Spinal cord (tissue), 10 donors: ENCODE measurements around the gene AKAP17A. TPM values are rescaled to one million over a fixed set of nuclear protein-coding genes. Genes with fewer than 3 reads are reported as not detected.

ENCODE experiments used
- DNase-seq, 6 donors: peaks; one replicate each; pipeline versions ENCODE4 v3.0.0 to v3.0.0-alpha.2; 2013 to 2015; ENCODE audit warnings: low spot score in 6 of 6, low read depth in 4 of 6
- H3K27ac ChIP-seq: one replicate; pipeline ENCODE4 v1.5.1; 2013; ENCODE audit warnings: low read depth, low read length, control low read depth
- H3K27me3 ChIP-seq: one replicate; pipeline ENCODE4 v1.6.1; 2013; ENCODE audit warnings: low read length; ENCODE audit not compliant: control insufficient read depth, insufficient read depth
- H3K36me3 ChIP-seq: one replicate; pipeline ENCODE4 v1.6.1; 2013; ENCODE audit warnings: low read length; ENCODE audit not compliant: control insufficient read depth, insufficient read depth
- H3K4me1 ChIP-seq: one replicate; pipeline ENCODE4 v1.6.1; 2013; ENCODE audit warnings: low read length; ENCODE audit not compliant: control insufficient read depth, insufficient read depth
- H3K4me3 ChIP-seq: one replicate; pipeline ENCODE4 v1.5.1; 2013; ENCODE audit warnings: low read depth, low read length, control low read depth
- H3K9me3 ChIP-seq: one replicate; pipeline ENCODE4 v1.6.1; 2013; ENCODE audit warnings: low read length; ENCODE audit not compliant: control insufficient read depth, insufficient read depth
- WGBS: methylation state at CpG from one replicate; pipeline ENCODE4 v1.1.5; 2013; ENCODE audit warnings: missing lambda C conversion rate; ENCODE audit not compliant: insufficient coverage; 5-methylcytosine and 5-hydroxymethylcytosine counted together
- polyA plus RNA-seq, 2 donors: library from polyadenylated mRNA; unstranded; fragments of 120-200 nt; gene quantifications; one replicate each; pipeline ENCODE4 v1.2.1, GENCODE V29; 2013; ENCODE audit not compliant: insufficient read length in 2 of 2
- total RNA-seq, 2 donors: library from RNA; depleted of rRNA in 1 of 2; stranded (reverse); fragments of 120-200 nt in 1 of 2; fragments of >200 nt in 1 of 2; gene quantifications; one replicate each; pipeline versions ENCODE4 v1.2.3 to v1.2.4, GENCODE V29; 2013 to 2014
- donor health status: healthy.

Gene AKAP17A
- total and polyA plus RNA-seq, 4 donors, result 11.0 to 38.2 (median 31.6) TPM

- peaks cover 79% of the 10 kb centered on the region for H3K36me3 ChIP-seq
- no peaks in the 10 kb centered on the region for H3K27me3 ChIP-seq
- no peak for DNase-seq
- peaks cover 20% of the 10 kb centered on the region for H3K4me1 ChIP-seq
- WGBS, result 95% methylated on average over 15 of the region's 17 CpGs
- no peak overlapping the region for H3K27ac ChIP-seq
- H3K9me3 ChIP-seq, result no peaks in the 10 kb centered on the region
- H3K4me3 ChIP-seq, result no peak overlapping the region
Observed at GRCh38 chrX:1595711-1596060, 4.3 kb downstream of the AKAP17A start.

DNA sequence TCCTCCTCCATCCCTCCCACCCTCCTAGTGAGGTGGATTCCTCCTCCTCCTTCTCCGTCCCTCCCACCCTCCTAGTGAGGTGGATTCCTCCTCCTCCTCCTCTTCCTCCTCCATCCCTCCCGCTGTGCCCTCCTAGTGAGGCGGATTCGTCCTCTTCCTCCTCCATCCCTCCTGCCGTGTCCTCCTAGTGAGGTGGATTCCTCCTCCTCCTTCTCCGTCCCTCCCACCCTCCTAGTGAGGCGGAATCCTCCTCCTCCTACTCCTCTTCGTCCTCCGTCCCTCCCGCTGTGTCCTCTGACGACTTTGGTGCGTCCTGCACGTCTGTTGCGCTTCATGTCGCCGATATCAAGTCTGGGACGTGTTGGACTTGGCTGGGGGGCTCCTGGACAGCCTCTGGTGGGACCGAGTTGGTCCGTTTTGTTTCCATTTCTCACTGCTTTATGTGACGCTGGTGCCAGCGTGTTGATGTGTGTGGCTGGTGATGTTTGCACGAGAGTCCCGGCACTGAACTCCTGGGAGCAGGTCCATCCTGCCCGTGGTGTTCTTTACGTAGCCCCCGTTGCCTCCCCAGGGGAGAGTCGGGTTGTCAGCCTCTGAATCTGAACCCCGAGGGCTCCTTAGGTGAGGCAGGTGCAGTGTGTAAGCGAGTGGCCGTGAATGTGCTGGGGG lies 5.4 kb downstream of the AKAP17A start:
- WGBS, result 88% methylated on average over 28 of the region's 30 CpGs
- no peak overlapping the region for H3K27ac ChIP-seq
- no peaks in the 10 kb centered on the region for H3K27me3 ChIP-seq
- H3K4me1 ChIP-seq, result peaks cover 20% of the 10 kb centered on the region
- H3K4me3 ChIP-seq, result no peak overlapping the region
- DNase-seq, result no peak
- no peaks in the 10 kb centered on the region for H3K9me3 ChIP-seq
- H3K36me3 ChIP-seq, result peaks cover 90% of the 10 kb centered on the region

- DNase-seq, result no peak
- Histone ChIP-seq H3K9me3 (no peaks in the 10 kb centered on the region), H3K4me1 (peaks cover 15% of the 10 kb centered on the region), H3K4me3 (no peak overlapping the region), H3K27ac (no peak overlapping the region), H3K27me3 (no peaks in the 10 kb centered on the region), H3K36me3 (peaks cover 93% of the 10 kb centered on the region)
- WGBS, result 97% methylated on average over 24 of the region's 25 CpGs
Observed at GRCh38 chrX:1597345-1598020, 6.1 kb downstream of the AKAP17A start.

DNA sequence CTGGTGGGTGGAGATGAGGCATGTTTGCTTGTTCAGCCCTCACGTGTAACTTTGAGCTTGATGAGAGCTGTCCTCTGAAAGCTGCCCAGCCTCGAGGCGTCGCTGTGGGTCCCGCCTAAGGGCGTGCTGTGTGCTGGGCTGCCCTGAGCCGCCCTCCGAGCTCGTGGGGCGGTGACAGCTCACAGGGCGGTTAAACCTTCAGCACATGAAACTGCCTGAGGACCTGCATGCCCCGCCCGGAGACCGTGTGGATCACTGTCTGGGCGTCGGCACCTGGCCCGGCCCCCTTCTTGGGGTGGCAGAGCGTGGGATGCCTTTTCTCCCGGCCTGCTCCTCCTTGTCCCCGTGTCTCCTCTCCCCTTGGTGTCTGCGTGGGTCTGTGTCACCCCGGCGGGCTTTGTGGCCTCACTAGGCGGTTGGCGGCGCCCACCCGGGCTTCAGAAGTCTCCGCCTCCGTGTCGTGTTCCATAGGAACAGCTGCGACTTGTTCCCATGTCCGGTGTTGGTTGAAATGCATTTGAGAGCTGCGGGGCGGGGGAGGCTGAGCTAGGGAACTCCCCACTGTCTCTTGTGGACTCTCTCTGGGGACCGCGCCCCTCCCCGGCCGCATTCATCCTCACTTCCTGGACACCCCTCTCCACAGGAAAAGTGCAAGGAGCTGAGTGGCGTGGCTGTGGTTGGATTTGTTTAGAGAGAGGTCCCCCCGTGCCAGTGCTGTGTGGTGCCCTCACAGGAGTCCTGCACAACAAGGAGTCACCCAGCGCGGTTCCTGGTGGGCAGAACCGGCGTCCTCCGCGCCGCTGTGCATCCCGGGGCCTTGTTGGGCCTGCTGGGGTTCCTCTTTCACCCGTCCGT lies 6.8 kb downstream of the AKAP17A start:
- no peak overlapping the region for H3K4me3 ChIP-seq
- no peak for DNase-seq
- H3K27me3 ChIP-seq, result no peaks in the 10 kb centered on the region
- no peaks in the 10 kb centered on the region for H3K9me3 ChIP-seq
- peaks cover 96% of the 10 kb centered on the region for H3K36me3 ChIP-seq
- 95% methylated on average over 44 of the region's 50 CpGs for whole genome bisulfite sequencing
- H3K4me1 ChIP-seq, result peaks cover 8% of the 10 kb centered on the region
- H3K27ac ChIP-seq, result no peak overlapping the region

GRCh38 chrX:1598876-1599790 lies 7.7 kb downstream of the AKAP17A start:
- no peak overlapping the region for H3K4me3 ChIP-seq
- H3K36me3 ChIP-seq, result peaks cover 95% of the 10 kb centered on the region
- no peak for DNase-seq
- H3K4me1 ChIP-seq, result peaks cover under 1% of the 10 kb centered on the region
- 94% methylated on average over 45 of the region's 57 CpGs for WGBS
- H3K27me3 ChIP-seq, result no peaks in the 10 kb centered on the region
- no peak overlapping the region for H3K27ac ChIP-seq
- H3K9me3 ChIP-seq, result no peaks in the 10 kb centered on the region

- no peaks in the 10 kb centered on the region for H3K27me3 ChIP-seq
- no peak overlapping the region for H3K4me3 ChIP-seq
- H3K9me3 ChIP-seq, result no peaks in the 10 kb centered on the region
- no peaks in the 10 kb centered on the region for H3K4me1 ChIP-seq
- peaks cover 95% of the 10 kb centered on the region for H3K36me3 ChIP-seq
- H3K27ac ChIP-seq, result no peak overlapping the region
- 96% methylated on average over 30 of the region's 36 CpGs for WGBS
- no peak for DNase-seq
Observed at GRCh38 chrX:1599791-1600405, 8.5 kb downstream of the AKAP17A start.

DNA sequence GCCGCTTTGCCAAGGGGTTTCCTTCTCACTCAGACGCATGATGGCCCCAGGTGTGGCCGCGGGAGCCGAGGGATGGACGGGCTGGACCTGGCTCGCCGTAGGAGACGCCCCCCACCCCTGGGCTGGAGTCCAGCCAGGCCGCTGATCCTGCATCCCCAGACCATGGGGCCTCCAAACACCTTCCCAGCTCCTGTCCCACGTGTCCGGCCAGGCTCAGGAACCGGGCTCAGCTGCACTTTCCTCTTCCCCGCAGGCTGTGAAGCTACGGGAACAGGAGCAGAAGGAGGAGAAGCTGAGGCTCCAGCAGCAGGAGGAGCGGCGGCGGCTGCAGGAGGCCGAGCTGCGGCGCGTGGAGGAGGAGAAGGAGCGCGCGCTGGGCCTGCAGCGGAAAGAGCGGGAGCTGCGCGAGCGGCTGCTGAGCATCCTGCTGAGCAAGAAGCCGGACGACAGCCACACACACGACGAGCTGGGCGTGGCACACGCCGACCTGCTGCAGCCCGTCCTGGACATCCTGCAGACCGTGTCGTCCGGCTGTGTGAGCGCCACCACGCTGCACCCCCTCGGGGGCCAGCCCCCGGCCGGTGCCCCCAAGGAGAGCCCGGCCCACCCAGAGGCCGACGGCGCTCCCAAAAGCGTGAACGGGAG lies 9.1 kb downstream of the AKAP17A start:
- no peak overlapping the region for H3K4me3 ChIP-seq
- H3K9me3 ChIP-seq, result no peaks in the 10 kb centered on the region
- no peaks in the 10 kb centered on the region for H3K27me3 ChIP-seq
- DNase-seq, result no peak
- WGBS, result 99% methylated on average over 52 of the region's 52 CpGs
- H3K27ac ChIP-seq, result no peak overlapping the region
- peaks cover 91% of the 10 kb centered on the region for H3K36me3 ChIP-seq
- no peaks in the 10 kb centered on the region for H3K4me1 ChIP-seq

GRCh38 chrX:1601051-1601767 lies 9.8 kb downstream of the AKAP17A start:
- WGBS, result 97% methylated on average over 58 of the region's 58 CpGs
- no peak overlapping the region for H3K4me3 ChIP-seq
- H3K9me3 ChIP-seq, result no peaks in the 10 kb centered on the region
- no peak overlapping the region for H3K27ac ChIP-seq
- no peaks in the 10 kb centered on the region for H3K4me1 ChIP-seq
- H3K27me3 ChIP-seq, result no peaks in the 10 kb centered on the region
- peaks cover 84% of the 10 kb centered on the region for H3K36me3 ChIP-seq
- no peak for DNase-seq
